ENCODE data around the gene SCAMP2. TPM values are rescaled to one million over a fixed set of nuclear protein-coding genes. Genes with fewer than 3 reads are reported as not detected.

The SCAMP2 gene
- total RNA-seq, 3 donors from 2014 or later, result 49.5 to 71.4 (median 69.4) TPM

GRCh38 chr15:74851960-74852359, 21.2 kb downstream of the SCAMP2 start:
- H3K36me3 ChIP-seq, result peaks cover 18% of the 10 kb centered on the region
- H3K4me3 ChIP-seq, result no peak overlapping the region
- no peaks in the 10 kb centered on the region for H3K27me3 ChIP-seq
- H3K9me3 ChIP-seq, result no peaks in the 10 kb centered on the region
- no peak for TF ChIP-seq POLR2A (IDR thresholded peaks at IDR 0.05)
- TF ChIP-seq POLR2AphosphoS5 (IDR thresholded peaks at IDR 0.05), result no peak
- TF ChIP-seq, protein P1, sequence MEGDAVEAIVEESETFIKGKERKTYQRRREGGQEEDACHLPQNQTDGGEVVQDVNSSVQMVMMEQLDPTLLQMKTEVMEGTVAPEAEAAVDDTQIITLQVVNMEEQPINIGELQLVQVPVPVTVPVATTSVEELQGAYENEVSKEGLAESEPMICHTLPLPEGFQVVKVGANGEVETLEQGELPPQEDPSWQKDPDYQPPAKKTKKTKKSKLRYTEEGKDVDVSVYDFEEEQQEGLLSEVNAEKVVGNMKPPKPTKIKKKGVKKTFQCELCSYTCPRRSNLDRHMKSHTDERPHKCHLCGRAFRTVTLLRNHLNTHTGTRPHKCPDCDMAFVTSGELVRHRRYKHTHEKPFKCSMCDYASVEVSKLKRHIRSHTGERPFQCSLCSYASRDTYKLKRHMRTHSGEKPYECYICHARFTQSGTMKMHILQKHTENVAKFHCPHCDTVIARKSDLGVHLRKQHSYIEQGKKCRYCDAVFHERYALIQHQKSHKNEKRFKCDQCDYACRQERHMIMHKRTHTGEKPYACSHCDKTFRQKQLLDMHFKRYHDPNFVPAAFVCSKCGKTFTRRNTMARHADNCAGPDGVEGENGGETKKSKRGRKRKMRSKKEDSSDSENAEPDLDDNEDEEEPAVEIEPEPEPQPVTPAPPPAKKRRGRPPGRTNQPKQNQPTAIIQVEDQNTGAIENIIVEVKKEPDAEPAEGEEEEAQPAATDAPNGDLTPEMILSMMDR (IDR thresholded peaks at IDR 0.05), result no peak
- intact Hi-C loops (cut with DNase I; ENCODE audit: low total_unique reads), result no loop called here
- no peaks in the 10 kb centered on the region for H3K4me1 ChIP-seq
- DNase-seq (ENCODE audit: low spot score in 2 of 2), result no peak
- H3K27ac ChIP-seq, result no peak overlapping the region

- no peaks in the 10 kb centered on the region for H3K27me3 ChIP-seq
- intact Hi-C loops (cut with DNase I; ENCODE audit: low total_unique reads), result no loop called here
- no peaks in the 10 kb centered on the region for H3K4me1 ChIP-seq
- H3K4me3 ChIP-seq, result no peak overlapping the region
- DNase-seq (ENCODE audit: low spot score in 2 of 2), result no peak
- no peak overlapping the region for H3K27ac ChIP-seq
- no peaks in the 10 kb centered on the region for H3K9me3 ChIP-seq
- H3K36me3 ChIP-seq, result peaks cover 18% of the 10 kb centered on the region
- TF ChIP-seq, protein P1 (IDR thresholded peaks at IDR 0.05), result no peak
- TF ChIP-seq POLR2AphosphoS5 (IDR thresholded peaks at IDR 0.05) (no peak), POLR2A (IDR thresholded peaks at IDR 0.05) (no peak)
Measured at GRCh38 chr15:74850393-74850792, 22.8 kb downstream of the SCAMP2 start.

DNA sequence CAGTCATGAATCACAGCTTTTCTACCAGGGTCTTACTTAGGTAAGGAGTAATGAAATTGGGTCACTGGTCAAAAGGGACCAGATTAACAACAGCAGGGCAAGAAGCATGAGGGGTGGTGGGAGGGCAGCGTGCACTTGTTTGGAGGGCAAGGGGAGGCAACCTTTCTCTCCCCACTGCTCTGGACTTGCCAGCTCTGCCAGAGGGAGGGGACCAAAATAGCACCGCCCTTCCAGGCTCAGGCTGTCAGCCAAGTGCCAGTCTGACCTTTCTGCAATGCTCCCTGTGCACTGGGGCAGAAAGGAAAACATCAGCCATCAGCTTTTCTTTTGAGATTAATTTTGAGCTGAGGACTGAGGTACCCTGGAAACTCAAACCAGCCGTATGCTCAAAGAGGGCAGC, 25.7 kb downstream of the SCAMP2 start:
- Histone ChIP-seq H3K4me3 (no peak overlapping the region), H3K9me3 (no peaks in the 10 kb centered on the region), H3K27ac (no peak overlapping the region), H3K36me3 (peaks cover 13% of the 10 kb centered on the region), H3K27me3 (no peaks in the 10 kb centered on the region), H3K4me1 (peaks cover 0 to 2% of the 10 kb centered on the region in 2 donors)
- TF ChIP-seq, protein P1 (IDR thresholded peaks at IDR 0.05), result no peak
- DNase-seq (ENCODE audit: low spot score in 2 of 2), result no peak
- intact Hi-C loops (cut with DNase I; ENCODE audit: low total_unique reads), result no loop called here

GRCh38 chr15:74845581-74845980, 27.6 kb downstream of the SCAMP2 start:
- no peak for TF ChIP-seq POLR2A (IDR thresholded peaks at IDR 0.05)
- TF ChIP-seq, protein P1 (IDR thresholded peaks at IDR 0.05), result no peak
- Histone ChIP-seq H3K36me3 (peaks cover 3% of the 10 kb centered on the region), H3K4me1 (peaks cover 0 to 12% of the 10 kb centered on the region in 2 donors), H3K9me3 (no peaks in the 10 kb centered on the region), H3K4me3 (no peak overlapping the region), H3K27ac (no peak overlapping the region), H3K27me3 (no peaks in the 10 kb centered on the region)
- intact Hi-C loops (cut with DNase I; ENCODE audit: low total_unique reads), result no loop called here
- no peak for DNase-seq (ENCODE audit: low spot score in 2 of 2)

DNA sequence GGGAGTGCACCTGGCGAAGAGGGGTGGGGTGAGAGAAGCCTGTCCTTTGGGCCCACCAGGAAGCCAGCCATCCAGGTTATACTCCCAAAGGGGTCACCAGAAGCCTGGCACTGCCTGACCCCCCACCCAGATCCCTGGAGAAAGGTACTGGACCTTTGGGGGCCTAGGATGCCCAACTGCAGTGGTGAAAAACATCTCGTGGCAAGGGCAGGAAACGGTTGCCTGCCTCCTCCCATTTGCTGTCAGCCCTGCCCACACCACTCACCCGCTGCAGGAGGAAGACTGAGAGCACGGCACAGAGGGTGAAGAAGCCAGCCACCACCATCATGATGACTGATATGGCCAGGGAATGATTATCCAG, 28.0 kb downstream of the SCAMP2 start:
- peaks cover 0 to 12% of the 10 kb centered on the region in 2 donors for H3K4me1 ChIP-seq
- DNase-seq (ENCODE audit: low spot score in 2 of 2), result no peak
- no peaks in the 10 kb centered on the region for H3K36me3 ChIP-seq
- H3K27ac ChIP-seq, result no peak overlapping the region
- TF ChIP-seq, protein P1 (IDR thresholded peaks at IDR 0.05), result no peak
- TF ChIP-seq POLR2AphosphoS5 (IDR thresholded peaks at IDR 0.05) (no peak), POLR2A (IDR thresholded peaks at IDR 0.05) (no peak)
- H3K9me3 ChIP-seq, result no peaks in the 10 kb centered on the region
- H3K4me3 ChIP-seq, result no peak overlapping the region
- intact Hi-C loops (cut with DNase I; ENCODE audit: low total_unique reads), result no loop called here
- no peaks in the 10 kb centered on the region for H3K27me3 ChIP-seq
